ENCODE measurements around the gene KCNK5. TPM values are rescaled to one million over a fixed set of nuclear protein-coding genes. Genes with fewer than 3 reads are reported as not detected.

The KCNK5 gene
- total and polyA plus RNA-seq, 2 donors (not counting 3 experiments of a cell fraction or from before 2014, with no cell fraction given) = not detected

DNA sequence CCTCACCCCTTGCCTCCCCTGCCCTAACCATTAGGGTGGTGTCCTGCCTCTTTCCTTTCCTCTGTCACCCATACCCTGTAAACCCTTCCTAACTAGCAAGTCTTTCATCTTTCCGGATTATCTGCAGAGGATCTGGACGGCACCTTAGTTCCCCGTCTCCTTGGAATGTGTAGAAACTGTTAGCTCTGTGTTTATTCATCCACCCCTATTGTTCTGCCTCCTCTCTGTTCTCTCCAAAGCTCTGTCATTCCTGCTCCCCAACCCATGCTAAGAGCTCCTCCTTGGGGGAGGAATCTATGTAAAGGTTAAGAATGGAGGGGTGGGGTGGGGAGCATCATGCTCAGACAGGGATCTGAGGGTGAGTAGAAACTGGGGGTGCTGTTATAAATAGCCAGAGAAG, 39.4 kb upstream of the KCNK5 start:
- no peak overlapping the region for H3K4me3 ChIP-seq (replicated peaks in 1 of 3; ENCODE audit: insufficient read depth in 1 of 3, low read depth in 1 of 3, low read length in 3 of 3)
- intact Hi-C loops (cut with micrococcal nuclease) = no loop called here
- H3K27me3 ChIP-seq (ENCODE audit: control insufficient read depth in 2 of 2, insufficient read depth in 2 of 2, low read length in 2 of 2) = no peaks in the 10 kb centered on the region
- DNase-seq (ENCODE audit: low read depth, low spot score) = no peak
- H3K9ac ChIP-seq (replicated peaks; ENCODE audit: extremely low read depth, insufficient read depth, low read length) = no peak overlapping the region
- no peaks in the 10 kb centered on the region for H3K4me1 ChIP-seq (ENCODE audit: control insufficient read depth, extremely low read depth, insufficient read depth, low read length)
- POLR2A ChIA-PET = no interaction called here
- TF ChIP-seq GATA2 (IDR thresholded peaks at IDR 0.05; ENCODE audit: insufficient read depth, insufficient read length, low read depth, low read length) = no peak
- TF ChIP-seq, protein P1, sequence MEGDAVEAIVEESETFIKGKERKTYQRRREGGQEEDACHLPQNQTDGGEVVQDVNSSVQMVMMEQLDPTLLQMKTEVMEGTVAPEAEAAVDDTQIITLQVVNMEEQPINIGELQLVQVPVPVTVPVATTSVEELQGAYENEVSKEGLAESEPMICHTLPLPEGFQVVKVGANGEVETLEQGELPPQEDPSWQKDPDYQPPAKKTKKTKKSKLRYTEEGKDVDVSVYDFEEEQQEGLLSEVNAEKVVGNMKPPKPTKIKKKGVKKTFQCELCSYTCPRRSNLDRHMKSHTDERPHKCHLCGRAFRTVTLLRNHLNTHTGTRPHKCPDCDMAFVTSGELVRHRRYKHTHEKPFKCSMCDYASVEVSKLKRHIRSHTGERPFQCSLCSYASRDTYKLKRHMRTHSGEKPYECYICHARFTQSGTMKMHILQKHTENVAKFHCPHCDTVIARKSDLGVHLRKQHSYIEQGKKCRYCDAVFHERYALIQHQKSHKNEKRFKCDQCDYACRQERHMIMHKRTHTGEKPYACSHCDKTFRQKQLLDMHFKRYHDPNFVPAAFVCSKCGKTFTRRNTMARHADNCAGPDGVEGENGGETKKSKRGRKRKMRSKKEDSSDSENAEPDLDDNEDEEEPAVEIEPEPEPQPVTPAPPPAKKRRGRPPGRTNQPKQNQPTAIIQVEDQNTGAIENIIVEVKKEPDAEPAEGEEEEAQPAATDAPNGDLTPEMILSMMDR (IDR thresholded peaks at IDR 0.05; ENCODE audit: extremely low read depth in 1 of 2, insufficient read depth in 1 of 2, low read depth in 1 of 2, low read length in 2 of 2) = no peak
- TF ChIP-seq POLR2A (IDR thresholded peaks at IDR 0.05; ENCODE audit: low read depth, low read length) = no peak
- no peak for TF ChIP-seq FOS (IDR thresholded peaks at IDR 0.05; ENCODE audit: borderline replicate concordance, insufficient read depth, low read length)
- no peak for TF ChIP-seq EZH2 (IDR thresholded peaks at IDR 0.05; ENCODE audit: borderline replicate concordance, low read depth, low read length, severe bottlenecking)
- H3K27ac ChIP-seq (ENCODE audit: insufficient read depth, low read depth, low read length) = no peak overlapping the region
- dilution Hi-C loops (cut with MboI; ENCODE audit: extremely low pct_ligation_motif_present, low sequenced_read_pairs) = no loop called here
- BruUV-seq (replicated peaks) = no TSS peak
- CTCF ChIA-PET = interaction anchor here (1.3 kb wide), 1 partner anchor 25 kb away, joined by 3 read pairs; no protein-coding TSS in a partner anchor
- no peak overlapping the region for H3K4me2 ChIP-seq (ENCODE audit: insufficient read depth, low read length)
- no peaks in the 10 kb centered on the region for H3K79me2 ChIP-seq (ENCODE audit: control insufficient read depth, insufficient read depth, low read length)
- H3K9me1 ChIP-seq (replicated peaks; ENCODE audit: control insufficient read depth, extremely low read depth, insufficient read depth, low read length) = no peaks in the 10 kb centered on the region
- FAIRE-seq = no peak
- no peaks in the 10 kb centered on the region for H3K9me3 ChIP-seq (replicated peaks; ENCODE audit: control insufficient read depth, insufficient read depth, low read length)
- no peaks in the 10 kb centered on the region for H3K36me3 ChIP-seq (ENCODE audit: control insufficient read depth in 2 of 2, extremely low read depth in 1 of 2, insufficient read depth in 2 of 2, low read length in 2 of 2)
- H2AFZ ChIP-seq (ENCODE audit: low read depth, low read length) = no peak overlapping the region
- H4K20me1 ChIP-seq (replicated peaks; ENCODE audit: control insufficient read depth, extremely low read depth, insufficient read depth, low read length) = no peaks in the 10 kb centered on the region

- POLR2A ChIA-PET = no interaction called here
- Histone ChIP-seq H3K9ac (replicated peaks; ENCODE audit: extremely low read depth, insufficient read depth, low read length) (no peak overlapping the region), H3K4me2 (ENCODE audit: insufficient read depth, low read length) (no peak overlapping the region), H3K4me1 (ENCODE audit: control insufficient read depth, extremely low read depth, insufficient read depth, low read length) (no peaks in the 10 kb centered on the region), H2AFZ (ENCODE audit: low read depth, low read length) (no peak overlapping the region), H3K27ac (ENCODE audit: insufficient read depth, low read depth, low read length) (no peak overlapping the region), H3K9me1 (replicated peaks; ENCODE audit: control insufficient read depth, extremely low read depth, insufficient read depth, low read length) (no peaks in the 10 kb centered on the region), H3K36me3 (ENCODE audit: control insufficient read depth in 2 of 2, extremely low read depth in 1 of 2, insufficient read depth in 2 of 2, low read length in 2 of 2) (no peaks in the 10 kb centered on the region), H3K79me2 (ENCODE audit: control insufficient read depth, insufficient read depth, low read length) (no peaks in the 10 kb centered on the region), H3K4me3 (replicated peaks in 1 of 3; ENCODE audit: insufficient read depth in 1 of 3, low read depth in 1 of 3, low read length in 3 of 3) (no peak overlapping the region), H4K20me1 (replicated peaks; ENCODE audit: control insufficient read depth, extremely low read depth, insufficient read depth, low read length) (no peaks in the 10 kb centered on the region), H3K27me3 (ENCODE audit: control insufficient read depth in 2 of 2, insufficient read depth in 2 of 2, low read length in 2 of 2) (no peaks in the 10 kb centered on the region), H3K9me3 (replicated peaks; ENCODE audit: control insufficient read depth, insufficient read depth, low read length) (no peaks in the 10 kb centered on the region)
- dilution Hi-C loops (cut with MboI; ENCODE audit: extremely low pct_ligation_motif_present, low sequenced_read_pairs) = no loop called here
- no peak for FAIRE-seq
- BruUV-seq (replicated peaks) = no TSS peak
- intact Hi-C loops (cut with micrococcal nuclease) = no loop called here
- no peak for DNase-seq (ENCODE audit: low read depth, low spot score)
- TF ChIP-seq POLR2A (IDR thresholded peaks at IDR 0.05; ENCODE audit: low read depth, low read length) (no peak), FOS (IDR thresholded peaks at IDR 0.05; ENCODE audit: borderline replicate concordance, insufficient read depth, low read length) (no peak), GATA2 (IDR thresholded peaks at IDR 0.05; ENCODE audit: insufficient read depth, insufficient read length, low read depth, low read length) (no peak), EZH2 (IDR thresholded peaks at IDR 0.05; ENCODE audit: borderline replicate concordance, low read depth, low read length, severe bottlenecking) (no peak), JUN (IDR thresholded peaks at IDR 0.05; ENCODE audit: borderline replicate concordance, insufficient read depth, insufficient read length, low read depth) (no peak), MYC (IDR thresholded peaks at IDR 0.05; ENCODE audit: low read depth, low read length) (no peak), POLR2AphosphoS5 (IDR thresholded peaks at IDR 0.05; ENCODE audit: insufficient read depth, low read depth, low read length) (no peak)
- TF ChIP-seq, protein P1 (IDR thresholded peaks at IDR 0.05; ENCODE audit: extremely low read depth in 1 of 2, insufficient read depth in 1 of 2, low read depth in 1 of 2, low read length in 2 of 2) = no peak
- TF ChIP-seq, protein P2, sequence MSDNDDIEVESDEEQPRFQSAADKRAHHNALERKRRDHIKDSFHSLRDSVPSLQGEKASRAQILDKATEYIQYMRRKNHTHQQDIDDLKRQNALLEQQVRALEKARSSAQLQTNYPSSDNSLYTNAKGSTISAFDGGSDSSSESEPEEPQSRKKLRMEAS (IDR thresholded peaks at IDR 0.05; ENCODE audit: insufficient read depth, insufficient read length) = no peak
- CTCF ChIA-PET = interaction anchor here (1.3 kb wide), 1 partner anchor 25 kb away, joined by 3 read pairs; no protein-coding TSS in a partner anchor
Measured at GRCh38 chr6:39268171-39268570, 38.9 kb upstream of the KCNK5 start.
